Measurements from ENCODE around the gene CST5. TPM values are rescaled to one million over a fixed set of nuclear protein-coding genes. Genes with fewer than 3 reads are reported as not detected.
"Not testable (repeated sequence)": the region's sequence is repeated elsewhere in the genome, so short reads cannot be mapped to it uniquely, and the experiment has no call there.

CST5 gene
- total RNA-seq, 2 donors from 2014 or later = not detected

- H3K27ac ChIP-seq = no peak overlapping the region
- no peak overlapping the region for H3K4me3 ChIP-seq
- no peak for DNase-seq (ENCODE audit: low spot score)
- no peaks in the 10 kb centered on the region for H3K4me1 ChIP-seq (replicated peaks)
- TF ChIP-seq POLR2AphosphoS5 (IDR thresholded peaks at IDR 0.05) (no peak), POLR2A (IDR thresholded peaks at IDR 0.05) (no peak), CTCF (IDR thresholded peaks at IDR 0.05) (no peak)
- no peaks in the 10 kb centered on the region for H3K9me3 ChIP-seq
- no peaks in the 10 kb centered on the region for H3K27me3 ChIP-seq (replicated peaks; ENCODE audit: insufficient read depth)
- H3K36me3 ChIP-seq = no peaks in the 10 kb centered on the region
- intact Hi-C loops (cut with DNase I) = no loop called here
- 91% methylated on average over 5 of the region's 5 CpGs for WGBS
These were observed 23.3 kb downstream of the CST5 start for GRCh38 chr20:23856226-23856625.

DNA sequence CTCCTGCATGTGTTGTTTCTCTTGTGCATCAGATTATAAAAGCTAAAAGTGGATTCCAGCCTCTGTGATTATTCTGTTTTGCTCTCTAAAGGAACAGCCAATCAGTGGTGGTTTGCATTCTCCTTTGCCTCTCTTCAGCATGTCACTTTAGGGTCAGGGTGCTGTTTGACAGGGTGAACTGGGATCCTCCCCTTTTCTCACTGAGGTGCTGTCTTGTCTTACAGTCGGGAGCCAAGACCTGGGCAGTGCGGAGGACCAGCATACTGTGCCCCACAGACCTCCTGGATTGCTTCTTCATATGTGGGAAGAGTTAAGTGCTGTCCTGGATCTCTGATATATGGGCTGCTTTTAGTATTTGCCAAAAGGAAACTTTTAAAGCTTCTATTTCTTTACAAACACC, 37.9 kb downstream of the CST5 start:
- Histone ChIP-seq H3K27me3 (replicated peaks; ENCODE audit: insufficient read depth) (no peaks in the 10 kb centered on the region), H3K9me3 (no peaks in the 10 kb centered on the region), H3K4me3 (no peak overlapping the region), H3K27ac (no peak overlapping the region), H3K4me1 (replicated peaks) (no peaks in the 10 kb centered on the region), H3K36me3 (no peaks in the 10 kb centered on the region)
- no peak for TF ChIP-seq POLR2AphosphoS5 (IDR thresholded peaks at IDR 0.05)
- TF ChIP-seq CTCF (IDR thresholded peaks at IDR 0.05) = no peak
- TF ChIP-seq POLR2A (IDR thresholded peaks at IDR 0.05) = no peak
- 32% methylated on average over 2 of the region's 2 CpGs for WGBS
- no peak for DNase-seq (ENCODE audit: low spot score)
- intact Hi-C loops (cut with DNase I) = no loop called here

- intact Hi-C loops (cut with DNase I) = no loop called here
- no peak overlapping the region for H3K27ac ChIP-seq
- no peaks in the 10 kb centered on the region for H3K9me3 ChIP-seq
- H3K4me3 ChIP-seq = no peak overlapping the region
- H3K4me1 ChIP-seq (replicated peaks) = no peaks in the 10 kb centered on the region
- TF ChIP-seq CTCF (IDR thresholded peaks at IDR 0.05) = no peak
- no peak for TF ChIP-seq POLR2AphosphoS5 (IDR thresholded peaks at IDR 0.05)
- no peak for TF ChIP-seq POLR2A (IDR thresholded peaks at IDR 0.05)
- H3K27me3 ChIP-seq (replicated peaks; ENCODE audit: insufficient read depth) = no peaks in the 10 kb centered on the region
- DNase-seq (ENCODE audit: low spot score) = no peak
- no peaks in the 10 kb centered on the region for H3K36me3 ChIP-seq
- 68% methylated on average over 4 of the region's 4 CpGs for WGBS
These were observed 43.8 kb downstream of the CST5 start for GRCh38 chr20:23835716-23836115.

GRCh38 chr20:23832775-23833513, 46.6 kb downstream of the CST5 start:
- Histone ChIP-seq H3K36me3 (no peaks in the 10 kb centered on the region), H3K4me1 (replicated peaks) (no peaks in the 10 kb centered on the region), H3K27ac (no peak overlapping the region), H3K27me3 (replicated peaks; ENCODE audit: insufficient read depth) (no peaks in the 10 kb centered on the region), H3K4me3 (no peak overlapping the region), H3K9me3 (no peaks in the 10 kb centered on the region)
- intact Hi-C loops (cut with DNase I) = no loop called here
- WGBS = 67% methylated on average over 3 of the region's 3 CpGs
- no peak for TF ChIP-seq POLR2AphosphoS5 (IDR thresholded peaks at IDR 0.05)
- TF ChIP-seq CTCF (IDR thresholded peaks at IDR 0.05) = no peak
- TF ChIP-seq POLR2A (IDR thresholded peaks at IDR 0.05) = no peak
- DNase-seq (ENCODE audit: low spot score) = no peak

- DNase-seq (ENCODE audit: low spot score); H3K4me3 ChIP-seq; H3K9me3 ChIP-seq; H3K4me1 ChIP-seq (replicated peaks); H3K27ac ChIP-seq; H3K27me3 ChIP-seq (replicated peaks; ENCODE audit: insufficient read depth); H3K36me3 ChIP-seq; intact Hi-C loops (cut with DNase I): not testable (repeated sequence)
- 55% methylated on average over 3 of the region's 3 CpGs for WGBS
These were observed 47.6 kb downstream of the CST5 start for GRCh38 chr20:23831961-23832360.

All from prostate gland (tissue), 2 donors.